HG03558 (cell line): ENCODE measurements around the gene MSI2.

ENCODE experiments used
- ATAC-seq: cut with Tn5 transposase; IDR thresholded peaks from one replicate; pipeline ENCODE4 v1.9.1; 2021; ENCODE audit warnings: moderate number of reproducible peaks; ENCODE audit not compliant: unreplicated experiment; ENCODE audit errors: extremely low read depth

MSI2 gene

DNA sequence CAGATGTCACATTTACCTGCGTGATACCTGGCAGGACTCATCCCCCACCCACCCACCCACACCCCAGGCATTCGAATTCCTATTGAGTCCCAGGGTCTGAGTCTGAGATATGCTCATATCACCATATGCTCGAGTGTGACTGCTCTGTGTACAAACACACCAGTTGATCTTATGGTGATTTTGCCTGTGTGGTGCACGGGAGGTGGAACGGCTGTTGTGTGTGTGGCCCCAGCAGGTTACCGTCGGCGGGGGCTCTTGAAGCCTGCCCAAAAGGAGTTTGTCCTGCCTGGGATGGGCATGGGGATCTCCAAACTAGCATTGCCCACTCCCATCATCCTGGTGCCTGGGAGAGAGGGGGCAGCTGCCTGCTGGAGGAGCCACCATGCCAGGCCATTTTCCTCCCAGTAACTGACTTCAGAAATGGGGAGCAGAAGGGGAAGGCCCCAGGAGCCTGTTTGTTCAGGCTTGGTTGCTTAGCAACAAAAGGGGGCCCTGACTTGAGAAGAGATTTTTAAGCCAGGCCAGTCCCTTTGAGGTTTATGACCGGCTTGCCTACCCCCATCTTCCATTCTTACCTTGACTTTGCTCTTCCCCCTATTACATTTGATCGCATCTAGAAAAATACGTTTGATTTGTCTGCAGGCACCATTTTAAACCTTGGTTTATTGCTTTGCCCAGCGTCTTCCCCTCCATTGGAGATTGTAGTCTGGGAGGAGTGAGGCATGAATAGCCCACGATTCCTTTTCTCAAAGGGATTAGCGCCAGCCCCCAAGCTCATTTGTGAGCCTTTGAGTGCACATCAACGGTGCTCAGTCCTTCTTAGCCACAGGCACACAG lies 271.1 kb downstream of the MSI2 start:
- no peak for ATAC-seq

DNA sequence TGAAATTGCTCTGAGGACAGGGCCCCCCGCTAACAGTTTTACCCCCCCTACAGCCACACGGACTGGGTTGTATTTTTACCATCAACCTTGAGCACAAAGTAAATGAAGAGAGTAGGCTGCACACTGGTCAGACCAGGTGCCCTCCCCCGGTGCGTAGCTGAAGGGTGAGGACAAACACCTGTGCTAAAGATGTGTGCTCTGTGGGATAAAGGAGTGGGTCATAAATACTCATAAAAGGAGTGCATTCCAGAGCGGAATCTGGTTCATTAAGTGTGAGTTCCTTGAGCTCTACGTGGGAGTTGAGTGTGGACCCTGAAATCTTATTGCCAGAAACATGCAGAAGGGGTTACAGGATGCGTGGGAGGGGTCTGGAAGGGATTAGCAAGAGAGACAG lies 271.7 kb downstream of the MSI2 start:
- no peak for ATAC-seq

DNA sequence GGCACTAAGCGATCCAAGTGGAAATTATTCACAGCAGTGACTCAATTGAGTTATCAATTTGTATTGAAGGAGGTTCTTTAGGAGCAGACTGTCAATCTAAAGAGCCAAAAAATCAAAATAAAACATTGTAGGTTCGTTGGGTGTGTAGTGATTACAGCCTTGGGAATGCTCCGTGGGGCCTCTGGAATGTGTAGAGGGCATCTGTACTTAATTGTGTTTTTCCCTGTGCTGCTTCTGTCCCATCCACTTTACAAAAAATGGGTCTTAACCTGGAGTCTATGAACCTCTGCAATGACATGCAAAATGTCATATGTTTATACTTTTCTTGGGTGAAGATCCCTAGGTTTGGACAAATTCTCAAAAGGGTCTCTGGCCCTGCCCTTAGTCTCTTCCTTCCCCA lies 273.7 kb downstream of the MSI2 start:
- no peak for ATAC-seq

DNA sequence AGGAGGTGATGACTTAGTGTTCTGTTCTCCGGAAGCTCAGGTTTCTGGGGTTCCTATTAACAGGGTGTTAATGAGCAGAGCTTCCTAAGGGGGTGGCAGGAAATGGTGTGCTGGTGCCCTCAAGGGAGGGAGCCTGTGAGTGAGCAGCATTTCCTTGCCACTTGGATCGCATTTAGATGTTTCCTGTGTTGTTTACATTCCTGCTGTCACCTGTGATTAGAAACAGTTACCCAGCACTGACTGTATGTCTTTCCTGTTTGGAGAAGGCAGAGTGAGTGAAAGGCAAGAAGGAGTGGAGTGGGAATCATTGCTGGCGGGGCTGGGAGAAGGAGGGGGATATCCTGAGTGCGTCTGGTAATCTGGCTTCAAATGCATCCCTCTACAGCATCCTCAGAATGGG lies 274.2 kb downstream of the MSI2 start:
- ATAC-seq = no peak

DNA sequence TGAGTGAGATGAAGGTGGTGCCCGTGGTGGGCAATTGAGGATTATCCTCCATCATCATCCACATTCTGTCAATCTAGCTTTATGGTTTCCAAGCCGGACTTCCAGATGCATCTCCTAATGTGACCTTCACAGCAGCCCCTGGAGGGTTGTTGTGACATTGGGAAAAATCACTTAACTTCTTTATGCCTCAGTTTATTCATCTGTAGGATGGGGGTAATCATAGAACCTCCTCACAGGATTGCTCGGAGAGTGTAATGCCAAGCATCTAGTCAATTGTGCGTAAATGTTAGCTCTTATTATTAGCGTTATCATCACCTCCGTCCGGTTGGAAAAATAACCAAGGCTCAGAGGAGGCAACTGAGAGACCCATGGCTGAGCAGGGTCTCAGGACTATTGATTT lies 274.8 kb downstream of the MSI2 start:
- ATAC-seq = no peak

DNA sequence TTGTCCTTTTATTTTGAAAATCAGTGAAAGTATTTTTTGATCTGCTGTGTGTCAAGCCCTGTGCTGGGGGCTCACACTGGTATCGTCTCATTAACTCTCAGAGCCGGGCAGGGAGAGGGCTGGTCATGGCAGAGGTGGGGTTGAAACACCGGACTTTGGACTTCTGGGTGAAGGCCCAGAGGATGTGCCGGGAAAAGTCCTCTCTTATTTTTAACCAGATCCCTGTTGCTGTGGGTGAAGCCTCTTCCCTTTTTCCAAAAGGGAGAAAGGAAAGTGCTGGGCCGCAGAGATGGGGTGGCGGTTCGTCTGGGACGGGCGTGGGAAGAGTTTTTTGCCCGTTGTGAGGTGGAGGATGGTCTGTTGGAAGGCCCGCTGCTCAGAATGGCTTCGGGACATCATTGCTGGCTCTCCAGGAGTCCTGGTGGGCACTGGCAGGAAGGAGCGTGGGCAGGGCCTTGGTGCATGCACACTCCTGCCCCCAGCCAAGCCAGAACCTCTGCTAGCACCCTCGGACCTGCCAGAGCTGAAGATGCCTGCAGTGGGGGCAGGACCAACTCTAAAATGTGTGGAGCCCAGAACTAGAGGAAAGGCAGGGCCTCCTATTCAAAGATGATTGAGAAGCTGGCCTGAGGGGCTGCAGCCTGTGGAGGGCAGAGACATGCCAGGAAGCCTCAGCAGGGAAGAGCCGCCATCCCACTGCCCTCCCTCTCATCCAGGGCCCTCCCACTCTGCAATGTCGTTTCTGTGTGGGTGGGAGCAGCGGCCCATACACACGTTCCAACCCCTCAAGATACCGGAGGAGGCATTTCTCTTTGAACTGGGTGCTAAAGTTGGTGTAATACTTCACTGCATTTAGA lies 275.6 kb downstream of the MSI2 start:
- no peak for ATAC-seq

DNA sequence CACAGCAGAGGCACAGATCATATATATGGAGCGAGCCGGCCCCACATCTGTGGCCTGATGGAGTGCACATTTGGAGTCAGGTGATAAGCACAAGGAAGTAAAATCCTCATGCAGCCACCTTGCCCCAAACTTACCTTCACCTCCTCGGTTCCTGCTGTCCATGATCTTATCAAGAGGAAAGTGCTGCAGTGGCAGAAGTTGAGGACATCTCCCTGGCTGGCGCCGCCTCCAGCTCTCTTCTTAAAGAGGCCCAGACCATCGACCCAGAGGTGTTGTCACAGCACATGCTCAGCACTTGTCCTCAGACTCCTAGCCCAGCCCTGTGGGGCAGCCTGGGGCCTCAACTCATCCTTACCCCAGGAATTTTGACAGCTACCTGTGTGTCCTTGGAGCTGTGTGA lies 276.2 kb downstream of the MSI2 start:
- ATAC-seq = no peak

DNA sequence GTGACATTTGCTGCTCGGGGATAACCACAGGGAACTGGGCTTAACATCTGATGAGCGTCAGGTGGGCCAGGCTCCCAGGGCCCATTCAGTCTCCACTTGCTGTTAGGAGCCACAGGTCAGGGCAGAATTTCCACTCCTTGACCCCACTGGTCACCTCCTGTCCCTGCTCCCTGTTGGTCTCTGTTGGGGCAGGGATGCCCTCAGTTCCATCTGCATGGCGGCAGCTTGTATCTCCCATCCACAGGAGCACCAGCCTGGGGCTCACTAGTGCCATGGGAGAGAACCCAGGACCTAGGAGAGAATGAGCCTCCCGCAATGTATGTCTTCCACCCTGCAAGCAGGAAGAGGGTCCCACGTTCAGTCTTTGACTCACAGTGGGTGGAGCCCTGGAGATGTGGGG lies 276.6 kb downstream of the MSI2 start:
- ATAC-seq = no peak

DNA sequence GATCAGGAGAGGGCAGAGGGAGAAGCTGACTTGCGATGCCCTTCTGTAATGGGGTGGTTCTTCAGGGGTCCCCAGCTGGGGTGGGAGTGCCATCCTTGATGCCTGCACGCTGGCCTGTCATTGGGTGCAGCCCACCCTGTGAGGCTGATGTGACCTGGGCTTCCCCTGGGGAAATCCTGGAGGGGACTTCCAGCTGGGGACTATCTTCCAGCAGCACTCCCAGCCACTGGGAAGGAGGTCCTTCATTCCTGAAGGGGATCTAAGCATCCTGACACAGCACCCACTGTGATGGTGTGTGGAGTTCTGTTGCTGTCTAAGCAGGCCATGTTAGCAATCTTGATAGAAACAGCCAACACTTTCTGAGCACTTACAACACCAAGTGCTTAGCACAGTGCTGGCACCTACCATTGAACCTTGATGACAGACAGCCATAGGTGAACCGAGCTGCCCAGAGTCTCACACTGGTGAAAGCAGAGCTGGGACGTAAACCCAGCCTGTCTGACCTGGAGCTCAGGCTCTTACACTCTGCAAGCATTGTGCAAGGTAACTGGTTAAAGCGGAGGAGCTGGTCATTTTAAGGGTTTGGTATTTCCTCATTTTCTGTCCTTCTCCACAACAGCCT lies 277.5 kb downstream of the MSI2 start:
- no peak for ATAC-seq

DNA sequence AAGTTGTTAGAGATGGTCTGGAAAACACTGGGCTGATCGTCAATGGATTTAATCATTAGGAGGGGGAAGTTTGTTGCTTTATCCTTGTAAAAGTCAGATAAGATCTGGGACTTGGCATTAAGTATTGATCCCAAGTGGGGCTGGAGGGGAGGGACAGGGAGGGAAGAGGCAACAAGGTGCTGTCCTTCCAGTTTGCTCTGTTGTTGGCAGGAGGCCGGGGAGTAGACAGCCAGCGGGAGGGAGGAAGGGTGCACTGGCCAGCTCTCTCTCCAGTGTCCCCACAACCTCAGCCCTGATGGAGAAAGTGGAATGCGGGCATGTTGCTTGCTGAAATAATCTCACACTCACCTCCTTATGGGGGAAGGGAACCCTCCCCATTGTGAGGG lies 278.5 kb downstream of the MSI2 start:
- ATAC-seq = no peak

DNA sequence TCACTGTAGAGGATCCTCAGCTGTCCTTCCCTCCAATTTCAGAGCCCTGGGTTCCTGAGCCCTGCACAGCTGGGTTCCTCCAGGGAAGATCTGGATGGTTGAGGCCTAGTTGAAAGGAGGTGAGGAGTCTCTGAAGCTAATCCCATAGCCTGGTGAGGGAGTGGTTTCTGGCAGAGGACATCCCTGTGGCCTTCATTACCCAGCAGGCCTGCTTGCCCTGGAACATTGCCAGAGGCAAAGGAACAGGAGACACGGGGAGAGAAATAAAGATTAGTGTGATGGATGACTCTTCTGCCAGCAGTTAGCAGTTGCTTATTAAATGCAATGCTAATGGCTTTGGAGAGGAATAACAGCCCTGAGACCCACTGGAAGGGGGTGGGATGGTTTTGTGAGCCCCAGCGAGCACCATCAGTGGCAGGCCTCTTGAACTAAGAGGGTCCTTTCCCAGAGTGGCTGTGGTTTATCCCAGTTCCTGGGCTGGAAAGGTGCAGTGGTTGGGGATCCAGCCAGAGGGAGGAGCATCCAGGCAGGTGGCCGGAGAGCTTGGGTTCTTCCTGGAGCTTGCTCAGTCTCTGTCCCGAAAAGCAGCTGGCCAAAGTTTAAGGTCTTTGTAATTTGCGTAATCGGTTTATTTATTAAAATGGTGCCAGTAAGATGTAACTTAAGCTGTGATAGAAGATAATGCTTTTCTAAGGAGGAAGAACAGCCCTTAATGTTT lies 279.1 kb downstream of the MSI2 start:
- no peak for ATAC-seq

DNA sequence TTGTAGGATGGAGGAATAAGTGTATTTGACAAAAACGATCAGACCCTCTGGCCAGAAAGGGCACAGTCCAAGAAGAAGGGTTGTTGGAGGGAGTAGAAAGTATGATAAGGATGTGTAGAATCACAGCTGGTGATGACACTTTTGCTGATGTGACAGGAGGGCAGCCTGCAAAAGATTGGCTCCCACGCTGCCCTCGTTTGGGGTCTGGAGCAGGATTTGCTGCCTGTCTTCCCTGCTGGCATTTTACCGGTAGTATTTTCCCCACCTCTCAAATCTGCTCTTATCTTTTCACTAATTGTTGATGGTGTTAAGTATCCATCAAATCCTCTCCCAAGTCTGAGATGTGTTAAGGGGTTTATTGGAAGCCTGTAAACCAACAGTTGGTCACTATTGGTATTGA lies 280.0 kb downstream of the MSI2 start:
- no peak for ATAC-seq

DNA sequence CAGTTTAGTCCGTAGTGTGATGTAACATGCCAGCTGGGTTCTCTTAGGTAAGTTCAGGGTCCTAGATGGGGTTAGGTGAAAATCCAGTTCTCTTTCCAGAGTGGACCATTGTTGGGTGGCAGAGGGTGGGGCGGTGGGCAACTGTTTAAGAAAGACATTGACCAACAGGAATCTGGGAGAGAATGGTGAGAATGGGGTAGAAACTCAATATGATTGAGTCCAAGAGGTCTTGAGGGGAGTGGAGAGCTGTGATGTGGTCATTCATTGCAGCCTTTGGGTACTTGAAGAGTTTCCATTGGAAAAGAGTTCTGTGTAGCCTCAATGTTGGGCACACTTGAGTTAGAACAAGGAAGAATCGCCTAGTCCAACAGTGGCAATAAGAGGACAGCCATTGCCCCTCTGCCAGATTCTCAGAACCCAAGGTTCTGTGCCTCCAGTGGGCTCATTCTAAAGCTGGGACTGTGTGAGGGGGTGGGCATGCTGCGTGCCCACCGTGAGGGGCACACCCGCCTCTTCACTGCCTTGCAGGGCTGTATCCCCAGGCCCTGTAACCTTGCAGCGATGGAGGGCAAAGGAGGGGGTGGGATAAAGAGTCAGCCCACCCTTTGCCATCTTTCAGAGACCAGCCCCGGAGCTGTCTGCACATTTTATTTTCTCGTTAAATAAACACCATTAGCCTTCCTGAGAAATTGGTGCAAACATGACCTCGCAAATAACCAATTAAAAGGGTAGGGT lies 280.6 kb downstream of the MSI2 start:
- ATAC-seq = no peak

DNA sequence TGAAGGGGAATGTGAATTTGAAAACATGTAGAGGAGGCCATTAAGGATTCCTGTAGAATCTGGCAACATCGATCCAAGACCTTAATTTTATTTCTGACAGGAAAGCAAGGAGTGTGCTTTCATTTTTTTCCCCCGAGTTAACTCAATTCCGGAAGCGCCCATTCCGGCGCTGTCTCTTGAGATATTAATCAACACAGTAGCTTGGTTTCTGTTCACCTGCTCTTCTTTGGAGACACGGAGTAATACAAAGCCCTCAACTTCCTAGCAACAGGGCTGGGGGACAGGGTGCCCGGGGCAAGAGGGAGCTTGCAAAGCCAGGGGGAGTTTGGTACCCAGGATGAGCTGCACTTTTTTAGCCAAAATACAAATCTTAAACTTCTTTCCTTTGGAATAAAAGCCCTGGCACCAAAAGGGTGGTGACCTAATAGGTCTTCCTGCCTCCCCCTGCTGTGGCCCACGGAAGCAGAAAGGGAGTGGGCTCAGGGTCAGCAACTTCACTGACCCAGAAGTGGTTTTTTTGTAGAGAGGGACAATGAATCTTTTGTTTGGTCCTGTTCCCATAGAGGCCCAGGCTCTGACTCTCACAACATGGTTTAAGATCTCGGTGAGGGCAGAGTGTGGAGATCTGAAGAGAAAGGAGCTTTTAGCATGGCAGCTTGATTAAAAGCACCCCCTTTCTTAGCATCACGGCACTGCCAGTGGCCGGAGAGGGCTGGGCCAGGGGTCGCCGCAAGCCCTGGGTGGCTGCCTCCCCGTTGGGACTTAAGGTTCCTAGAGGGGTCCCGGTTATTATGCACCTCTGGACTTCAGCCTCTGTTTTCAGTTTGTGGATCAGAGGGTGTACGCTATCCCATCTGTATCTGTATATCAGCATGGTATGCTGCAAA lies 281.4 kb downstream of the MSI2 start:
- ATAC-seq = no peak

DNA sequence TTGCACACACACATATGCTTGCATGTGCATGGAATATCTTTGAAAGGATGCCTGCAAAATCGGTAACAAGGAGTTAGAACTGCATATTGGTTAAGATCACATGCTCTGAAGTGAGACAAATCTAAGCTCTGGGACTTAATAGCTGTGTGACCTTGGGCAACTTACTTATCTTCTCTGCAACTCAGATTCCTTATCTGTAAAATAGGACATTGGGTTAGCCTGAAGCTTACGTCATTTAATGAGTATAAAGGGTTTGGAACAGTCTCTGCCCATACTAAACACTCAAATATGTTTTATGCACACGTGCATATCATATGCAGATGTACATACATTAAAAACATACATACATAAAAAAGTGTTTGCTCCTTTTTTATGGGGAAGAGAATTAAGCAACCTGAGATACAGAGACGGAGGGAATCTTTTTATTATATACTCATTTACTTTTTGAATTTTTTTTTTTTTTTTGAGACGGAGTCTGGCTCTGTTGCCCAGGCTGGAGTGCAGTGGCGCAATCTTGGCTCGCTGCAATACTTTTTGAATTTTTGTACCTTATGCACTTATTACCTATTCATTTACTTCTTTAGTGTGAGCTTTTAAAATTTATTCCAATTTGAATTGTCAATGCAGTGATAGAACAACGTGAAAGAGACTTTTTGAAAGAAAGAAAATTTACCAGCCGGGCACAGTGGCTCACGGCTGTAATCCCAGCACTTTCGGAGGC lies 282.6 kb downstream of the MSI2 start:
- ATAC-seq = no peak

DNA sequence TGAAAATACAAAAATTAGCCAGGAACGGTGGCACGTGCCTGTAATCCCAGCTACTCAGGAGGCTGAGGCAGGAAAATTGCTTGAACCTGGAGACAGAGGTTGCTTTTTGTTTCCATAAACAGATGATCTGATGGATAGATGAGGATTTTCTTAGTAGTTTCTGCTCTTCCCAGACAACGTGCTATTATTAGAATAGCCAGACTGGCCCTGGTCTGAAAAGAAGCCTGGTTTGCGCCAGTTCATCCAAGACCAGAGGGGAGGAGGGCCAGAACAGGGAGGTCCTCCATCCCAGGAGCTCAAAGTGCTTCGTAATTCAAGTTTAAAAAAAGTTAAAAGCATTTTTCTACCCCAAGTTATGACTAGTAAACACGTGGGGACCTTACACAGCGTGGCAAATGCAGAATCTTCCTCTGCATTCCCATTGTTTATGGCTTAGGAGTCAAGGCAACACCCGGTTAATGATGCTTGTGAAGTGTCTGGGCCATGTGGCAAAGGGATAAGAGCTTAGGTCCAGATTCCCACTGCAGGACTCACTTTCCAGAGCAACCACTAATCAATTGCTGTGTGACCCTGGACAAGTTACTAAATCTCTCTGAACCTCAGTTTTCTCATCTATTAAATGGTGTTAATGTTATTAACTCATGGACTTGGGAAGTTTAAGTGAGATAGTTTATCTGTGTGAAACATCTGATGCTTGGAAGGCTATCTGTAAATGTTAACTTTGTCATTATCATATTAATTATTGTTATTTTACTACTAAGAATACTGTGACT lies 283.4 kb downstream of the MSI2 start:
- no peak for ATAC-seq

DNA sequence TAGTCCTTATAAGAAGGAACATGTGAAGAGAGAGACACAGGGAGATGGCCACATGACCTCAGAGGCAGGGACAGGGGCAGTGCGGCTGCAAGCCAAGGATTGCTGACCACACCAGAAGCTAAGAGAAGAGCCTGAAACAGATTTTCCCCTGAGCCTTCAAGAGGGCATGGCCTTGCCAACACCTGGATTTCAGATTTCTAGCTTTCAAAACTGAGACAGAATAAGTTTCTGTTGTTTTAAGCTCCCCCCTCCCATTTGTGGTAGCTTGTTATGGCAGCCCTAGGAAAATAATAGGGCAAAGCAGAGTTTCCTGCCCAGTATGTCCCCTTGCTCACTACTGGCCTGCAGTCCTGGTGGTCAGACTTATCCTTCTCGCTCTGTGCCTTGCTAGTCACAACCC lies 284.3 kb downstream of the MSI2 start:
- no peak for ATAC-seq

DNA sequence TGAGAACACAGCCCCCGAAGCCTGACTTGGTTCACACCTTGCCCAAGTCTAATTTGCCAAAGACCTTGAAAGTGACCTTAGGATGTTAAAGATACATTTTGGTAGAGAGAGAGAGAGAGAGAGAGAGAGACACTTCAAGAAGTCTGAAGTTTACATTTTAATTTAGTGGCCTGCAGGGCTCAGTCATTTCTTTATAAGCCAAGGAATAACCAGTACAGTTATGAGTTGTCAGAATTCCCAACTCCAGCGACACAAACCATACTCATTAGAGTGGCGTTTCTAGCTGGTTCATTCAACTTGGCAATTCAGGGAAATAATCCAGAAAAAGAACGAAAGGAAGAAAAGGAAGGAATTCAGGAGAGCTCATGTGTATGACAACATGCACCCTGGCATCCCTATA lies 284.7 kb downstream of the MSI2 start:
- ATAC-seq = no peak
